SK-N-SH treated with all-trans-retinoic acid at 6 μM for 48 hours (cell line): ENCODE data around the gene GKN1.

Source experiments
- ARNTL ChIP-seq: fragments of 450-650 bp; formaldehyde crosslinking; IDR thresholded peaks from 2 replicates; pipeline ENCODE4 v1.5.0; 2020; ENCODE audit warnings: low read depth, mild to moderate bottlenecking, moderate library complexity, borderline replicate concordance
- BACH2 ChIP-seq: fragments of 250-450 bp; sonication (Bioruptor Pico); IDR thresholded peaks from 2 replicates; pipeline ENCODE4 v1.9.0; 2021; ENCODE audit warnings: mild to moderate bottlenecking, borderline replicate concordance
- CREB5 ChIP-seq: fragments of 250-450 bp; sonication (Bioruptor Pico); IDR thresholded peaks from 2 replicates; pipeline ENCODE4 v1.5.1; 2020; ENCODE audit warnings: low read depth, mild to moderate bottlenecking, moderate library complexity
- GLIS3 ChIP-seq: fragments of 250-450 bp; sonication (Bioruptor Pico); IDR thresholded peaks from 2 replicates; pipeline ENCODE4 v1.5.0; 2020; ENCODE audit warnings: mild to moderate bottlenecking, moderate library complexity
- OSR1 ChIP-seq: fragments of 250-450 bp; sonication (Bioruptor Pico); IDR thresholded peaks from 2 replicates; pipeline ENCODE4 v1.8.0; 2022; ENCODE audit warnings: moderate library complexity, mild to moderate bottlenecking, inconsistent platforms
- PATZ1 ChIP-seq: fragments of 250-450 bp; sonication (Bioruptor Pico); IDR thresholded peaks from 2 replicates; pipeline ENCODE4 v1.8.0; 2020; ENCODE audit warnings: mild to moderate bottlenecking, moderate library complexity, borderline replicate concordance
- RARB ChIP-seq: fragments of 250-450 bp; sonication (Bioruptor Pico); IDR thresholded peaks from 2 replicates; pipeline ENCODE4 v1.8.0; 2021; ENCODE audit warnings: mild to moderate bottlenecking, moderate library complexity
- ZFP30 ChIP-seq: fragments of 450-650 bp; formaldehyde crosslinking; IDR thresholded peaks from 2 replicates; pipeline ENCODE4 v1.5.0; 2022; ENCODE audit warnings: mild to moderate bottlenecking, moderate library complexity
- ZNF70 ChIP-seq: fragments of 450-650 bp; formaldehyde crosslinking; IDR thresholded peaks from 2 replicates; pipeline ENCODE4 v1.5.0; 2020; ENCODE audit warnings: mild to moderate bottlenecking, moderate library complexity
- ZNF8 ChIP-seq: fragments of 450-650 bp; formaldehyde crosslinking; IDR thresholded peaks from 2 replicates; pipeline ENCODE4 v1.5.0; 2020; ENCODE audit warnings: mild to moderate bottlenecking, moderate library complexity
- TF ChIP-seq, protein P1 (sequence below): fragments of 250-450 bp; sonication (Bioruptor Pico); IDR thresholded peaks from 2 replicates; pipeline ENCODE4 v1.8.0; 2021; ENCODE audit warnings: low read depth, mild to moderate bottlenecking, moderate library complexity, borderline replicate concordance

GRCh38 chr2:68995916-68996315 lies 21.5 kb downstream of the GKN1 start:
- no peak for TF ChIP-seq RARB
- no peak for TF ChIP-seq ARNTL (CRISPR knock-in tag)
- TF ChIP-seq CREB5 (CRISPR knock-in tag), result no peak
- no peak for TF ChIP-seq BACH2 (CRISPR knock-in tag)
- no peak for TF ChIP-seq GLIS3 (CRISPR knock-in tag)
- TF ChIP-seq, protein P1, sequence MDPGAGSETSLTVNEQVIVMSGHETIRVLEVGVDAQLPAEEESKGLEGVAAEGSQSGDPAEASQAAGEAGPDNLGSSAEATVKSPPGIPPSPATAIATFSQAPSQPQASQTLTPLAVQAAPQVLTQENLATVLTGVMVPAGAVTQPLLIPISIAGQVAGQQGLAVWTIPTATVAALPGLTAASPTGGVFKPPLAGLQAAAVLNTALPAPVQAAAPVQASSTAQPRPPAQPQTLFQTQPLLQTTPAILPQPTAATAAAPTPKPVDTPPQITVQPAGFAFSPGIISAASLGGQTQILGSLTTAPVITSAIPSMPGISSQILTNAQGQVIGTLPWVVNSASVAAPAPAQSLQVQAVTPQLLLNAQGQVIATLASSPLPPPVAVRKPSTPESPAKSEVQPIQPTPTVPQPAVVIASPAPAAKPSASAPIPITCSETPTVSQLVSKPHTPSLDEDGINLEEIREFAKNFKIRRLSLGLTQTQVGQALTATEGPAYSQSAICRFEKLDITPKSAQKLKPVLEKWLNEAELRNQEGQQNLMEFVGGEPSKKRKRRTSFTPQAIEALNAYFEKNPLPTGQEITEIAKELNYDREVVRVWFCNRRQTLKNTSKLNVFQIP, result no peak
- no peak for TF ChIP-seq OSR1 (CRISPR knock-in tag)
- no peak for TF ChIP-seq ZNF8 (CRISPR knock-in tag)
- no peak for TF ChIP-seq PATZ1
- no peak for TF ChIP-seq ZNF70
- TF ChIP-seq ZFP30, result no peak
